Esophagus muscularis mucosa (tissue), 4 donors: ENCODE results near the gene ANKRD12.
"Not testable (repeated sequence)": the region's sequence is repeated elsewhere in the genome, so short reads cannot be mapped to it uniquely, and the experiment has no call there.

Experiments
- CTCF ChIP-seq, 3 experiments: fragments of 200-600 bp in 2 of 3; fragments of 450-650 bp in 1 of 3; sonication (generic) in 2 of 3; IDR thresholded peaks; one replicate each; pipeline ENCODE4 v1.5.1; 2017 to 2019; ENCODE audit warnings: antibody characterized with exemption in 3 of 3, mild to moderate bottlenecking in 2 of 3, moderate library complexity in 1 of 3
- EP300 ChIP-seq: sonication (generic); formaldehyde crosslinking; IDR thresholded peaks from one replicate; pipeline ENCODE4 v1.6.1; 2017; ENCODE audit warnings: antibody characterized with exemption
- POLR2A ChIP-seq: fragments of 450-650 bp; IDR thresholded peaks from one replicate; pipeline ENCODE4 v1.6.1; 2017; ENCODE audit warnings: antibody characterized with exemption, moderate library complexity, mild to moderate bottlenecking, low read depth
- POLR2AphosphoS5 ChIP-seq, 2 donors: sonication (generic); formaldehyde crosslinking; IDR thresholded peaks; one replicate each; pipeline ENCODE4 v1.6.1; 2017; ENCODE audit warnings: antibody characterized with exemption in 2 of 2

GRCh38 chr18:9162663-9163062 is 26.1 kb downstream of the ANKRD12 start:
- TF ChIP-seq POLR2A; CTCF (IDR thresholded peaks at IDR 0.05); EP300; POLR2AphosphoS5 (IDR thresholded peaks at IDR 0.05): not testable (repeated sequence)
